Activated naive CD4-positive, alpha-beta T cell treated with anti-CD3 and anti-CD28 coated beads, Interleukin-2, amount 10 ng/mL, durations not matched to agents 7 days and 5 days (primary cell): ENCODE data around the gene PTPRD.
"Not testable (repeated sequence)": the region's sequence is repeated elsewhere in the genome, so short reads cannot be mapped to it uniquely, and the experiment has no call there.

Experiments
- CTCF ChIA-PET: fragments of 350-600 bp; sonication (Branson Sonifier 250); formaldehyde crosslinking; loops from one replicate; lab custom pipeline; 2021; ENCODE audit warnings: antibody characterized with exemption; lab: Charles Lee
- DNase-seq: peaks from one replicate; pipeline ENCODE4 v3.0.0-alpha.2; 2020
- H3K27ac Mint-ChIP-seq: one replicate; pipeline ENCODE4 v1.8.0; 2021; ENCODE audit warnings: mild to moderate bottlenecking, moderate library complexity, mixed read lengths
- H3K27me3 Mint-ChIP-seq: one replicate; pipeline ENCODE4 v1.8.0; 2021; ENCODE audit warnings: mild to moderate bottlenecking, mixed read lengths
- H3K36me3 Mint-ChIP-seq: one replicate; pipeline ENCODE4 v1.8.0; 2021; ENCODE audit warnings: mixed read lengths
- H3K4me1 Mint-ChIP-seq: one replicate; pipeline ENCODE4 v1.8.0; 2021; ENCODE audit warnings: mixed read lengths
- H3K4me3 Mint-ChIP-seq: one replicate; pipeline ENCODE4 v1.8.0; 2021; ENCODE audit warnings: mild to moderate bottlenecking, moderate library complexity, mixed read lengths
- H3K9me3 Mint-ChIP-seq: one replicate; pipeline ENCODE4 v1.8.0; 2021; ENCODE audit warnings: mixed read lengths

Gene PTPRD

GRCh38 chr9:9170439-9171134, 1442.2 kb downstream of the PTPRD start:
- H3K4me1 Mint-ChIP-seq = no peaks in the 10 kb centered on the region
- no peaks in the 10 kb centered on the region for H3K27me3 Mint-ChIP-seq
- CTCF ChIA-PET = no interaction called here
- no peaks in the 10 kb centered on the region for H3K36me3 Mint-ChIP-seq
- no peak for DNase-seq
- no peaks in the 10 kb centered on the region for H3K9me3 Mint-ChIP-seq
- H3K27ac Mint-ChIP-seq = no peak overlapping the region
- no peak overlapping the region for H3K4me3 Mint-ChIP-seq

GRCh38 chr9:9142001-9142400, 1470.8 kb downstream of the PTPRD start:
- CTCF ChIA-PET = no interaction called here
- H3K27ac Mint-ChIP-seq = no peak overlapping the region
- H3K4me1 Mint-ChIP-seq = no peaks in the 10 kb centered on the region
- H3K9me3 Mint-ChIP-seq = no peaks in the 10 kb centered on the region
- no peak overlapping the region for H3K4me3 Mint-ChIP-seq
- no peak for DNase-seq
- H3K36me3 Mint-ChIP-seq = no peaks in the 10 kb centered on the region
- H3K27me3 Mint-ChIP-seq = no peaks in the 10 kb centered on the region

GRCh38 chr9:9133526-9133925, 1479.3 kb downstream of the PTPRD start:
- H3K9me3 Mint-ChIP-seq = no peaks in the 10 kb centered on the region
- no peaks in the 10 kb centered on the region for H3K4me1 Mint-ChIP-seq
- no peak for DNase-seq
- H3K27me3 Mint-ChIP-seq = no peaks in the 10 kb centered on the region
- no peak overlapping the region for H3K4me3 Mint-ChIP-seq
- H3K36me3 Mint-ChIP-seq = no peaks in the 10 kb centered on the region
- H3K27ac Mint-ChIP-seq = no peak overlapping the region
- CTCF ChIA-PET = no interaction called here

- no peak for DNase-seq
- Mint-ChIP-seq H3K4me3 (no peak overlapping the region), H3K27me3 (no peaks in the 10 kb centered on the region), H3K9me3 (no peaks in the 10 kb centered on the region), H3K4me1 (no peaks in the 10 kb centered on the region), H3K27ac (no peak overlapping the region), H3K36me3 (no peaks in the 10 kb centered on the region)
- CTCF ChIA-PET = no interaction called here
These were observed 1488.2 kb downstream of the PTPRD start for GRCh38 chr9:9124616-9125015.

- CTCF ChIA-PET = no interaction called here
- no peak overlapping the region for H3K27ac Mint-ChIP-seq
- no peaks in the 10 kb centered on the region for H3K4me1 Mint-ChIP-seq
- no peaks in the 10 kb centered on the region for H3K27me3 Mint-ChIP-seq
- no peak overlapping the region for H3K4me3 Mint-ChIP-seq
- no peaks in the 10 kb centered on the region for H3K36me3 Mint-ChIP-seq
- H3K9me3 Mint-ChIP-seq = no peaks in the 10 kb centered on the region
- no peak for DNase-seq
These were observed 1490.4 kb downstream of the PTPRD start for GRCh38 chr9:9122230-9122875.

GRCh38 chr9:9117866-9118265, 1494.9 kb downstream of the PTPRD start:
- Mint-ChIP-seq H3K27me3 (no peaks in the 10 kb centered on the region), H3K4me3 (no peak overlapping the region), H3K36me3 (no peaks in the 10 kb centered on the region), H3K27ac (no peak overlapping the region), H3K9me3 (no peaks in the 10 kb centered on the region), H3K4me1 (no peaks in the 10 kb centered on the region)
- CTCF ChIA-PET = no interaction called here
- DNase-seq = no peak

GRCh38 chr9:9112001-9112720, 1500.6 kb downstream of the PTPRD start:
- Mint-ChIP-seq H3K9me3 (no peaks in the 10 kb centered on the region), H3K27ac (no peak overlapping the region), H3K4me1 (no peaks in the 10 kb centered on the region), H3K27me3 (no peaks in the 10 kb centered on the region), H3K36me3 (no peaks in the 10 kb centered on the region), H3K4me3 (no peak overlapping the region)
- CTCF ChIA-PET = no interaction called here
- no peak for DNase-seq

GRCh38 chr9:9108641-9109040, 1504.2 kb downstream of the PTPRD start:
- CTCF ChIA-PET = interaction anchor here (0.7 kb wide), 1 partner anchor 694 kb away, joined by 3 read pairs; no protein-coding TSS in a partner anchor
- H3K27ac Mint-ChIP-seq = no peak overlapping the region
- H3K27me3 Mint-ChIP-seq = no peaks in the 10 kb centered on the region
- H3K4me1 Mint-ChIP-seq = no peaks in the 10 kb centered on the region
- no peaks in the 10 kb centered on the region for H3K36me3 Mint-ChIP-seq
- no peak for DNase-seq
- no peaks in the 10 kb centered on the region for H3K9me3 Mint-ChIP-seq
- H3K4me3 Mint-ChIP-seq = no peak overlapping the region

- H3K27me3 Mint-ChIP-seq = no peaks in the 10 kb centered on the region
- no peak for DNase-seq
- H3K9me3 Mint-ChIP-seq = no peaks in the 10 kb centered on the region
- CTCF ChIA-PET = no interaction called here
- H3K4me1 Mint-ChIP-seq = no peaks in the 10 kb centered on the region
- H3K27ac Mint-ChIP-seq = no peak overlapping the region
- no peaks in the 10 kb centered on the region for H3K36me3 Mint-ChIP-seq
- no peak overlapping the region for H3K4me3 Mint-ChIP-seq
These were observed 1510.5 kb downstream of the PTPRD start for GRCh38 chr9:9102295-9102694.

- H3K27me3 Mint-ChIP-seq = no peaks in the 10 kb centered on the region
- no peaks in the 10 kb centered on the region for H3K36me3 Mint-ChIP-seq
- H3K4me3 Mint-ChIP-seq = no peak overlapping the region
- no peaks in the 10 kb centered on the region for H3K9me3 Mint-ChIP-seq
- DNase-seq = no peak
- no peak overlapping the region for H3K27ac Mint-ChIP-seq
- H3K4me1 Mint-ChIP-seq = no peaks in the 10 kb centered on the region
- CTCF ChIA-PET = no interaction called here
These were observed 1512.7 kb downstream of the PTPRD start for GRCh38 chr9:9100070-9100469.

GRCh38 chr9:9099646-9100045, 1513.2 kb downstream of the PTPRD start:
- no peaks in the 10 kb centered on the region for H3K9me3 Mint-ChIP-seq
- DNase-seq = no peak
- no peak overlapping the region for H3K27ac Mint-ChIP-seq
- no peaks in the 10 kb centered on the region for H3K4me1 Mint-ChIP-seq
- CTCF ChIA-PET = no interaction called here
- H3K4me3 Mint-ChIP-seq = no peak overlapping the region
- H3K27me3 Mint-ChIP-seq = no peaks in the 10 kb centered on the region
- no peaks in the 10 kb centered on the region for H3K36me3 Mint-ChIP-seq

- CTCF ChIA-PET, H3K4me3 Mint-ChIP-seq, H3K27me3 Mint-ChIP-seq, H3K27ac Mint-ChIP-seq, DNase-seq, H3K4me1 Mint-ChIP-seq, H3K9me3 Mint-ChIP-seq, H3K36me3 Mint-ChIP-seq: not testable (repeated sequence)
These were observed 1515.5 kb downstream of the PTPRD start for GRCh38 chr9:9097254-9097653.

GRCh38 chr9:9091387-9091786, 1521.4 kb downstream of the PTPRD start:
- Mint-ChIP-seq H3K4me1 (no peaks in the 10 kb centered on the region), H3K4me3 (no peak overlapping the region), H3K9me3 (peaks cover 5% of the 10 kb centered on the region), H3K27me3 (no peaks in the 10 kb centered on the region), H3K36me3 (no peaks in the 10 kb centered on the region), H3K27ac (no peak overlapping the region)
- no peak for DNase-seq
- CTCF ChIA-PET = no interaction called here

- no peaks in the 10 kb centered on the region for H3K36me3 Mint-ChIP-seq
- DNase-seq = no peak
- no peaks in the 10 kb centered on the region for H3K4me1 Mint-ChIP-seq
- H3K4me3 Mint-ChIP-seq = no peak overlapping the region
- H3K27ac Mint-ChIP-seq = no peak overlapping the region
- H3K9me3 Mint-ChIP-seq = peaks cover 12% of the 10 kb centered on the region
- H3K27me3 Mint-ChIP-seq = no peaks in the 10 kb centered on the region
- CTCF ChIA-PET = no interaction called here
These were observed 1533.3 kb downstream of the PTPRD start for GRCh38 chr9:9079473-9079872.

GRCh38 chr9:9078301-9078700, 1534.5 kb downstream of the PTPRD start:
- H3K27me3 Mint-ChIP-seq = no peaks in the 10 kb centered on the region
- H3K27ac Mint-ChIP-seq = no peak overlapping the region
- H3K4me1 Mint-ChIP-seq = no peaks in the 10 kb centered on the region
- H3K9me3 Mint-ChIP-seq = peaks cover 10% of the 10 kb centered on the region
- H3K4me3 Mint-ChIP-seq = no peak overlapping the region
- DNase-seq = no peak
- no peaks in the 10 kb centered on the region for H3K36me3 Mint-ChIP-seq
- CTCF ChIA-PET = no interaction called here
